Hematopoietic multipotent progenitor cell treated with erythropoietin and hydrocortisone succinate and interleukin-3 and kit ligand, for 15 days (in vitro differentiated cells): Measurements from ENCODE around the gene CADPS2.
"Not testable (repeated sequence)": the region's sequence is repeated elsewhere in the genome, so short reads cannot be mapped to it uniquely, and the experiment has no call there.

Experiments used
- DNase-seq: peaks from one replicate; pipeline ENCODE4 v3.0.0-alpha.2; 2015; ENCODE audit warnings: low spot score

CADPS2 gene

GRCh38 chr7:122709930-122710646 lies 176.2 kb downstream of the CADPS2 start:
- no peak for DNase-seq

DNA sequence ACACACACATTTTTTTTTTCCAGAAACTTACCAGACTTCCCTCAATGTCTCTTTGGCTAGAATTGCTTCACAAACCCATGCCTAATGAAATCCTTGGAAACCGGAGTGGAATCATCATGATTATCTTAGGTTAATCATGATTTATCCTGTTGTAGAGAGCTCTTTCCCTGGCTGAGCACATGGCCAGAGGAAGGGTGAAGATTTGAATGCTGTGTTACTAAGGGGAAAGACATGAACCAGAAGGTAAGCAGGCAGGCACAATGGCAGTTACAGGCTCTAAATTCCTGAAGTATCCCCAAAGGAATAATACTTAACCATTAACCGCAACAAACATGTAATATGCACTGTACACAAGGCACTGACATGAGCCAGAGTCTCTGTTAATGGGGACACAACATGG lies 179.4 kb downstream of the CADPS2 start:
- no peak for DNase-seq

GRCh38 chr7:122702872-122703510 lies 183.3 kb downstream of the CADPS2 start, which contains the start of gene RNF148:
RNF148 (minus strand) TSS chr7:122702922; CDS start chr7:122702750, 172 bp downstream.
- no peak for DNase-seq

GRCh38 chr7:122699017-122699416 lies 187.2 kb downstream of the CADPS2 start, which contains the start of gene RNF133:
RNF133 (minus strand) TSS chr7:122699117; CDS start chr7:122698918, 199 bp downstream.
- no peak for DNase-seq

DNA sequence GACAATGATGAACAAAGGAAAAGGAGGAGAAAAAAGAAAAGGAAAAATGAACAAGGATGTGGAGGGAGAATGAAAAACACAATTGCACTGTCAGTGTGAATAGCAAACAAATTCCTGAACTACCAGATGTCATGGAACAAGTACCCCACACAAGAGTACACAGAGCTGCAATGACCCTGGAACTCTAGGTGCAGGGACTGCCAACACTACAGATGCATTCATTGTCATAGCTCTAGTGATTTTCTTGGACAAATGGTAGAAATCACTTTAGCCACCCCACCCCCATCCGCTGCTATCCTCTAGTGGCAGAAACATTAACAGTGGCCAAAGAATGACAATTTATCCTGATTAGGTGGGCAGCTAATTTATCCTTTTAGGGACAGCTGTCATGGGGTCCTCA lies 190.4 kb downstream of the CADPS2 start:
- no peak for DNase-seq

DNA sequence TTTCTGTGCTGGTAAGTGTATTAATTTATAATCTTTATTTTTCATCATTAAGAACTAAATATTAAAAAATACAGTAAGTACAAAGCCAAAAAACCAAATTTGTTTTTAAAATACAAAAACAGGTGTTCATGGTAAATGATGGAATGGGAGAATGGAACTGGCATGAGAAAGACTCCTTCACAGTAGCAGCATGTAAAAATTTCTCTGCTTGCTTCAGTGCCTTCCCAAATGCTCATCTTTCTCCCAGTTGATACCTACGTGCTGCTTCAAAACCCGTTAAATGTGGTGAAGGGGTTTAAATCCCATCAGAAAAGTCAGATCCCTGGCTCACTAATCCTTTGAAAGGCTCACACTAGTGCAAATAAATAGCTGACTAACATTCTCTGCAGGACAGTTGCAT lies 191.6 kb downstream of the CADPS2 start:
- no peak for DNase-seq

GRCh38 chr7:122692769-122693309 lies 193.4 kb downstream of the CADPS2 start:
- DNase-seq: no peak

GRCh38 chr7:122691569-122692235 lies 194.6 kb downstream of the CADPS2 start:
- no peak for DNase-seq

- DNase-seq: no peak
Measured at GRCh38 chr7:122689346-122690109, 196.7 kb downstream of the CADPS2 start.

DNA sequence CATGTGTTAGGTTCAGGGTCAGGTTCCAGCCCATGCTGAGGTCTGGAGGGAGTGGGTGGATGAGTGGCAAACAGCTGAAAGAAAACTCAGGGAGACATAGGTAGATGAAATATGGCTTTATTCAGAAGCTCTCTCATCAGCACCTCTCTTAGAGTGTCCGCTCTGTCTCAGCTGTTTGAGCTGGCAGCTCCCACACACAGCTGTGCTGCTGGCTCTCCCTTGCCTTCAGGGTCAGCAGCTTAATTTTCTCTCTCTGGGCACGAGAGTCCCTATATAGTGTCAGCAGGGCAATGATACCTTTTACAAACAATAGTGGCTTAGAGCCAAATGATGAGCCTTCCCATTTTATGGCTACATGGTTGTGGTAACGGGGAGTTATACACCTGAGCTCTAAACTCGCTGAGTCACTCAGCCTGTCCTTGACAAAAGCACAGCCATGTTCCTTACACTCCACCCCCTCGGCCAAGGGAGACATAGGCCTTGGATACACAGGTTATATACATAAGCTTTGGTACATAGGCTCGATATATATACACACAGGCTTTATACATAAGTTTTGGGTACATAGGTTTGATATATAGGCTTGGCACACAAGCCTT lies 197.8 kb downstream of the CADPS2 start:
- no peak for DNase-seq

GRCh38 chr7:122686360-122686878 lies 199.8 kb downstream of the CADPS2 start:
- no peak for DNase-seq

- no peak for DNase-seq
Measured at GRCh38 chr7:122684504-122684903, 201.8 kb downstream of the CADPS2 start.

DNA sequence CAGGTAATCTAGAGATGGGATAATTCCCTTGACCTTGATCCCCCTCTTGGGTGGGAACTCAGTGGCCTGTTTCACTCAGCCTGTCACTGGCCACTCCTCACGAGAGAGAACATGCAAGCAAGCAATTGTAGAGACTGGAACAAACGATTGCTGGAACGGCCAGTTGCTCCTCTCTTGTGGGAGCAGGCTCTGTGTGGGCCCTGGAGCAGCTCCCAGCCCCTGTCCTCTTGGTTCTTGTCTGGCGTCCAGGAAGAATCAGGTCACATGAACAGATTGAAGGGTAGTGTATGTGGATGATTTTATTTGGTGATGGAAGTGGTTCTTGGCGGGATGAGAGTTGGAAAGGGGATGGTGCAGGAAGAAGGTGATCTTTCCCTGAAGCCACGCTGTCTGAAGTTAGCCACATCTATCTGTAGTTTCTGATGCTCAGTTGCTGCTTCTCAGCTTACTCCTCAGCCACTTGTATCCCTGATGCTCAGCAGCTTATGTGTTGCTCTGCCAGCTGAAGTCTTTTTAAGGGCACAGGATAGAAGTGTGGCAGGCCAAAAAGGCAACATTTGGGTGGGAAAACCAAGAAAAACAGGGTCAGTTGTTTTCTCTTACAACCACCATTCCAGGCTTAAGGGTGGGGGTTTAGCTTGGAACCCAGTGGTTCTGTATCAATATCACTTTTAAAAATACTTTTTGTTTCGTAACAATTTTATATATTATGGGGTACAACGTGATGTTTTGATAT lies 203.3 kb downstream of the CADPS2 start:
- DNase-seq: no peak

- not testable (repeated sequence) for DNase-seq
Measured at GRCh38 chr7:122681186-122681585, 205.1 kb downstream of the CADPS2 start.

GRCh38 chr7:122679813-122680212 lies 206.4 kb downstream of the CADPS2 start:
- DNase-seq: no peak

- not testable (repeated sequence) for DNase-seq
Measured at GRCh38 chr7:122679269-122679709, 207.0 kb downstream of the CADPS2 start.

GRCh38 chr7:122677149-122677548 lies 209.1 kb downstream of the CADPS2 start:
- no peak for DNase-seq

DNA sequence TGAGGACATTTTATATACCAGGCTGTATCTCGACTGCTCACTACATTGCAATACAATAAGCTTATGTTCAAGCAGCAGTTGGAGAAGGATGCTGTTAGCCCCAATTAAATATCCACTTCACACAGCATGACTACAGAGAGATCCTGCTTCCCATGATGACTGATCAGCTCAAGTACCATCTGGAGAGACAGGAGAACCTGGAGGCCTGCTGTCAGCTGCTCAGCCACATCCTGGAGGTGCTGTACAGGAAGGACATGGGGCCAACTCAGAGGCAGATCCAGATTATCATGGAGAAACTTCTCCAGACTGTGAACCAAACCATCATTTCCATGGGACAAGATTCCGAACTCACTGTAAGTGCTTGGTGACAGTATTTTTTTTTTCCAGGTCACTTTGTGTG lies 209.8 kb downstream of the CADPS2 start:
- DNase-seq: no peak

GRCh38 chr7:122675621-122676020 lies 210.6 kb downstream of the CADPS2 start:
- DNase-seq: no peak

DNA sequence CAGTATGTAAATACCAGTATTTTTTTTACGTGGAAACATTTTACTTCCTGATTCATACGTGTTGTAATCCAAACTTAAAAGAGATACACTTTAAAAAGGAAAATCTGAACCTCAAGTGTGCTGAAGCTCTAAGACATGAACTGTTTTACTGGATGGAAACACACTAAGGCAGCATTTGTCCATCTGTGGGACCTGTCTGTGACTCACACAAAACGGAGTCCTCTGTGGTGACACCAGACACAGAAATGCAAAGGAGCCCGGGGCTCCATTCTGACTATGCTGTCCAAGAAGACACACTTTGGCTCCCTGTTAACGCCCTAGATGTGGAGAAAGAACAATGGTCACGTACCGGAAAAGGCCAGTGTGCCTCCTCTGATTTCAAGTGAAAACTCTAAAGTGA lies 211.2 kb downstream of the CADPS2 start:
- no peak for DNase-seq

DNA sequence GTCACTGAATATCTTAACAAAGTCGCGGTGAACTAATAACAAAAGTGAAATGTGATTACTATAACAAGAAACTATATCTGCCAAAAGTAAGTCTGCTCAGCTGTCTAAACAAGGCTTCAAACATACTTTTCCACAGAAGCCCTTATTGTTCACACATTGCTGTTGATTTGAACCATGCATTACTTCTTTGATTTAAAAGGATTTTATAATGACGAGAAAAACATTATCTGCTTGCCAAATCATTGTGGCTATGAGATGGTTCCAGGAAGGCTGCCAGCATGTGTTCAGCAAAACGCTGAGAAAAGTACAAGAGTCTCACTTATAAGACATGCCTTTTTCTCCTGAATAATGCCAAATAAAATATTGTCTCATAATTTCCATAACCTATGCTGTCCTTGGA lies 211.8 kb downstream of the CADPS2 start:
- DNase-seq: no peak
